ENCODE measurements around the gene GBX1. TPM values are rescaled to one million over a fixed set of nuclear protein-coding genes. Genes with fewer than 3 reads are reported as not detected.
A peak's percentile ranks its signal among the peaks of the same experiment; 100 is the strongest.

Gene GBX1
- total RNA-seq, 1 experiment from 2014 or later = not detected

DNA sequence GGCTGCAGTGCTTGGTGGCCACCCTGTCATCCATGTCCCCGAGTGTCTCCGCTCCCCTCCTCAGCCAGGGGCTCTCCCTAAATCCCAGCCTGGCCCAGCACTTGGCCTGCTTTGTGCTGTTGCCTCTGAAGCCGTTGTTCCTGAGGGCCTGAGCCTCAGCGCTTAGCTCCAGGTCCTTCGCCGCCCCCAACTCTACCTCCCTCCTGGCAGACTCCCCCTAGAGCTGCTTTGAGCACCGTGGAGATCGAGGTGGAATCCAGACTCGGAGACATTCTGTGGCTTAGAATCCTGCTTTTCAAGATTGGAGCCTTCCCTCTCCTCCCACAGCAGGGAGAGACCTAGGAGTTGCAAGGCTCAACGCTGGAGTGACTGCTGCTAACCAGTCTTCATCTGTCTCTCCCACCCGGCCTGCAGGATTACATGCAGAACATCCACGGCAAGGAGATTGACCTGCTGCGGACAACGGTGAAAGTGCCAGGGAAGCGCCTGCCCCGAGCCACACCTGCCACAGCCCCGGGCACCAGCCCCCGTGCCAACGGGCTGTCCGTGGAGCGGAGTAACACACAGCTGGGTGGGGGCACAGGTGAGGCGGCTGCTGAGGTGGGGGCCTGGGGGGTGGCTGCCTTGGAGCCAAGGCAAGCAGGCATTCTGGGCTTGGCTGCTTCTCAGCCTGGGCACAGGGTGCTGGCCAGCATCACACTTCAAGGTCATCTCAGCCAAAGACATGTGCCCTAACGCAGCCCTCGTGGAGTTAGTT, 33.3 kb downstream of the GBX1 start:
- H4K5ac ChIP-seq (ENCODE audit: insufficient read length, low read depth, low read length) = no peak overlapping the region
- H3K9ac ChIP-seq (ENCODE audit: extremely low read depth, insufficient read length, low read length) = no peak overlapping the region
- H4K8ac ChIP-seq (replicated peaks; ENCODE audit: insufficient read length, low read depth, low read length) = no peak overlapping the region
- H2BK15ac ChIP-seq (ENCODE audit: low read depth, low read length) = no peak overlapping the region
- no peak overlapping the region for H2BK20ac ChIP-seq (ENCODE audit: low read depth, low read length, poor library complexity, severe bottlenecking)
- H3K79me2 ChIP-seq (ENCODE audit: insufficient read depth, low read length) = no peaks in the 10 kb centered on the region
- H3K27ac Mint-ChIP-seq = 0 out of 7 replicates have a peak overlapping the region, but pooled peaks of 1 of the 3 experiments have one; percentile 23
- no CpG with 5 or more reads among the region's 24 CpGs for WGBS (ENCODE audit: extremely low coverage, insufficient read length, low lambda C conversion rate)
- H3K23me2 ChIP-seq (ENCODE audit: insufficient read length, low read depth, low read length, poor library complexity, severe bottlenecking) = no peaks in the 10 kb centered on the region
- peaks cover 18 to 50% (median 22%) of the 10 kb centered on the region in 3 experiments; a peak in 6 of 7 replicates for H3K36me3 Mint-ChIP-seq (ENCODE audit: insufficient read depth in 1 of 3, low read depth in 3 of 3)
- no peak overlapping the region for H3K4ac ChIP-seq (ENCODE audit: low read depth, low read length)
- no peak overlapping the region for H3K4me2 ChIP-seq (ENCODE audit: insufficient read depth, insufficient read length, low read length)
- no peak for TF ChIP-seq CTCF (conservative IDR thresholded peaks at IDR 0.05)
- DNase-seq = no peak
- peaks cover 11 to 18% of the 10 kb centered on the region in 2 experiments for H3K4me1 Mint-ChIP-seq
- no peak overlapping the region; a peak in 1 of 5 replicates for H3K4me3 Mint-ChIP-seq
- H3K18ac ChIP-seq (ENCODE audit: insufficient read length, low read depth, low read length) = no peak overlapping the region
- no peak overlapping the region for H3K14ac ChIP-seq (ENCODE audit: insufficient read depth, low read length)
- no peak overlapping the region for H3K27ac ChIP-seq (ENCODE audit: insufficient read length, low read depth, low read length)
- no peaks in the 10 kb centered on the region; a peak in 2 of 5 replicates for H3K9me3 Mint-ChIP-seq
- H4K91ac ChIP-seq (ENCODE audit: insufficient read length, low read depth, low read length) = no peak overlapping the region
- no peaks in the 10 kb centered on the region for H3K27me3 ChIP-seq (ENCODE audit: insufficient read depth, low read length)
- no peak overlapping the region for H2BK5ac ChIP-seq (ENCODE audit: insufficient read length, low read length)
- H3K56ac ChIP-seq (ENCODE audit: insufficient read length, low read depth, low read length) = no peak overlapping the region
- H3K27me3 Mint-ChIP-seq (ENCODE audit: low read depth) = no peaks in the 10 kb centered on the region; the same call in 1 of the 2 replicates
- H3K9me3 ChIP-seq (ENCODE audit: control insufficient read depth, low read depth, low read length) = no peaks in the 10 kb centered on the region
- H2BK120ac ChIP-seq (ENCODE audit: low read depth, low read length, poor library complexity, severe bottlenecking) = no peak overlapping the region
- H4K20me1 ChIP-seq (ENCODE audit: control insufficient read depth, insufficient read depth, insufficient read length) = no peaks in the 10 kb centered on the region
- no peak overlapping the region for H2BK12ac ChIP-seq (ENCODE audit: insufficient read length, low read depth, low read length)
- no peak overlapping the region for H2AK5ac ChIP-seq (ENCODE audit: insufficient read length, low read length)
- no peaks in the 10 kb centered on the region for H3K79me1 ChIP-seq (ENCODE audit: insufficient read depth, low read depth, low read length, poor library complexity, severe bottlenecking)
- H3T11ph ChIP-seq (ENCODE audit: low read length) = no peak overlapping the region
- no peak overlapping the region for H3K23ac ChIP-seq (ENCODE audit: insufficient read length, low read depth, low read length)
- no peaks in the 10 kb centered on the region; the same call in 1 of the 2 replicates for H3K4me1 ChIP-seq (ENCODE audit: insufficient read depth, low read length)
- H2AFZ ChIP-seq (ENCODE audit: low read length) = no peak overlapping the region
